NCI-H2171 (cell line): Measurements from ENCODE around the gene MESP1.

Source experiments
- DNase-seq: peaks from one replicate; lab custom pipeline; 2025; lab: John Stamatoyannopoulos, UW

MESP1 gene

DNA sequence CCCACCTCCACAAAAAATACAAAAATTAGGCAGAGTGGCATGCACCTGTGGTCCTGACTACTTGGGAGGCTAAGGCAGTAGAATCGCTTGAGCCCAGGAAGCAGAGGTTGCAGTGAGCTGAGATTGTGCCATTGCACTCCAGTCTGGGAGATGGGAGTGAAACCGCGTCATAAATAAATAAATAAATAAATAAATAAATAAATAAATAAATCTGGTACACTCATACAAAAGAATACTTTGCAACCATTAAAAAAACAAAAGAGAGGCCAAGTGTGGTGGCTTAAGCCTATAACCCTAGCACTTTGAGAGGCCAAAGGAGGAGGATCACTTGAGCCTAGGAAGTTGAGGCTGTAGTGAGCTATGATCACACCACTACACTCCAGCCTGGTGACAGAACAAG, 28.0 kb downstream of the MESP1 start:
- DNase-seq: no peak

DNA sequence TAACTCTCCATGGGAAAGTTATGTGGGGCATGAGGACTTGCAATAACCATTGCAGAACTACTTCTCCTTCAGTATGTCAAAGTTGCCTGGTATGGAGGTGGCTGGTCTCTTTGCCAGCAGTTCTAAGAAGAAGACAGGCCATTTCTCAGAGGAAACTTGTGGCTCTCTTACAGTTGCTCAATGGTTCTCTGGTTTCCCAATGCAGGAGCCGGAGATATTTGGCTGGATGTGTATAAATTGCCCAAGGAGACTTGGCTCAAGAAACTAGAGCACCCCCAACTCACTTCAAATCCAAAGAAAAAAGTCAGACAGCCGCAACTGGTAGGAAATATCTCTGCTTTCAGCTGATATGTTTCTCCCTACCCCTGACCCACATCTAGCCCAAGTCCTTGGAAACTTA, 36.3 kb downstream of the MESP1 start:
- DNase-seq: no peak

DNA sequence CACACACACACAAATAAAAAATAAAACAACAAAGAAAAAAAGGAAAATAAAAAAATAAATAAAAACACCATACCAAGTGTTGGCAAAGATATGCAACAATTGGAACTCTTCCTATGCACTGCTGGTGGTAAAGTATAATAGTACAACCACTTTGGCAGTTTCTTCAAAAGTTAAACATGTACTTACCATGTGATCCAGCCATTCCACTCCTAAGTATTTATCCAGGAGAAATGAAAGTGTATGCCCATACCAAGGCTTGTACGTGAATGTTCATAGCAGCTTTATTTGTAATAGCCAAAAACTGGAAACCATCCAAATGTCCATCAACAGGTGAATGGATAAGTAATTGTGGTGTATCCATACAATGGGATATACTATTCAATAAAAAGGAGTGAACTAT, 43.5 kb downstream of the MESP1 start:
- DNase-seq: no peak

DNA sequence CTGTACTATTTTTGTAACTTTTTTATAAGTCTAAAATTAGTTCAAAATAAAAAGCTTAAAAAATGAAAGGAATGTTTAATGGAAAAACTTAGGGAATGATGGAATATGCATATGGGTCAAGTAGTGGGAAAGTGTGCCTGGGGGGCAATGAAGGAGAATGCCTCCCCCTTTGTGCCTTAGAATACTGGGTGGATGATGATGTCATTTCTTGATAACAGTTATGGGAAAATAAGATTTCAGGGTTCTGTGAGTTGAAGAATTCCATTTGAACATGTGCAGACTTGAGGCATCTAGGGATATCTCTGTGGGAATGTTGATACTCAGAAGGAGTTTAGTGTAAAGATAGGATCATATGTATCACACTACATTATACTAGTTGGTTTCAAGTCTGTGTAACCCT, 46.6 kb downstream of the MESP1 start:
- no peak for DNase-seq
